DMS153 treated with DMSO at 0.1 percent for 48 hours (cell line): ENCODE results near the gene ZNF124.
"Not testable (repeated sequence)": the region's sequence is repeated elsewhere in the genome, so short reads cannot be mapped to it uniquely, and the experiment has no call there.

Experiments
- DNase-seq: peaks from one replicate; lab custom pipeline; 2025; ENCODE audit not compliant: unreplicated experiment; lab: John Stamatoyannopoulos, UW

Gene ZNF124

DNA sequence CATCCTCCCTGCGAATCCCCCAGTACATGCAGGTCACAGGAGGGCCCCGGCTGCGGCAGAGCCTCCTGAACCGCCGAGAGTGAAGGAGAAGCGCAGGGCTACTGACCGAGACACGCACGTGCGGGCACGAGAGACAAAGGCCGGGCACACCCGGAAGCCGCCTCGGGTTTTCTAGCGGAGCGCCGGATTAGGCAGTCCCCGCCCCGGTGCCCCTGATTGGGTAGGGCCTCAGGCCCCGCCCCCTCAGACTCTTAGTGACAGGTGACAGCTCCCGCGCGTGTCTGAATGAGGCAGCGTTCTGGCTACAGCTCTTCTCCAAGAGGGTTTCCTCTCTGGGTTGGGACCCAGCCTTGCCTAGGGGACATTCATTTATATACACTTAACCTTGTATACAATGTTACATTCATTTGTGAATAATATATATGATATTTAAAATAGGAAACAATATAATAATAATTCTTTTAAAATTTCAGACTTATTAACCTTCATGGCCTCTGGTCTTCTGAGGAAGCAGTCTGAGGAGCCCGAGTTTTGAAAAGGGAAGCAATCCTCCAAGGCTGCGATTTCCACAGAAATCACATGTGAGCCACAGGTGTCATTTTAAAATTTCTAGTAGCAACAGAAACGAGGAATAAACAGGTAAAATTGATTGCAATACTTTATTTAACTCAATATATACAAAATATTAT lies at the start of gene ZNF124:
TSS of gene ZNF124 (minus strand) at position 146 of the 689 bp plus-strand sequence. CDS start at position 3, 143 bp downstream.
- DNase-seq: not testable (repeated sequence)

DNA sequence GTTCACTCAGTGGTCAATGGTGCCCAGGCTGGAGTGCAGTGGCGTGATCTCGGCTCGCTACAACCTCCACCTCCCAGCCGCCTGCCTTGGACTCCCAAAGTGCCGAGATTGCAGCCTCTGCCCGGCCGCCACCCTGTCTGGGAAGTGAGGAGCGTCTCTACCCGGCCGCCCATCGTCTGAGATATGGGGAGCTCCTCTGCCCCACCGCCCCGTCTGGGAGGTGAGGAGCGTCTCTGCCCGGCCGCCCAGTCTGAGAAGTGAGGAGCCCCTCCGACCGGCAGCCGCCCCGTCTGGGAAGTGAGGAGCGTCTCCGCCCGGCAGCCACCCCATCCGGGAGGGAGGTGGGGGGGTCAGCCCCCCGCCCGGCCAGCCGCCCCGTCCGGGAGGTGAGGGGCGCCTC lies 48.5 kb upstream of the ZNF124 start:
- not testable (repeated sequence) for DNase-seq

GRCh38 chr1:247218121-247218651 lies 46.4 kb upstream of the ZNF124 start:
- DNase-seq: no peak

DNA sequence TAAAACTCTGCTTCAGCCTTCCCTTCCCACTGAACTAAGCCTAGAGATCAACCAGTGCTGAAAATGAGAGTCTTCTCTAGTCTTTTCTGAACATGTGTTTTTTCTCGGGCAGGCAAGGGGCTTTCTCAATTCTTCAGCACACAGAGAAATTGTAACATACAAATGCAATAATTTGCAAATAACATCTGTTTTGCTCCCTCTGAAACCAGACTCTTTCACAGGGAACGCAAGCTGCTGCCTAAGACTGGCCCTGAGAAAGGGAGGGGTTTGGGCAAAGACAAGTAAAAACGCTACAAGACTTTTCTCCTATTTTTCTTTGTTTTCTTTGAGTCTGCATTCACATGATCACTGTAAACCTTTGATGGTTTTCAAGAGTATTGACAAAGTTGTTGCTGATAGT lies 44.4 kb upstream of the ZNF124 start:
- no peak for DNase-seq

DNA sequence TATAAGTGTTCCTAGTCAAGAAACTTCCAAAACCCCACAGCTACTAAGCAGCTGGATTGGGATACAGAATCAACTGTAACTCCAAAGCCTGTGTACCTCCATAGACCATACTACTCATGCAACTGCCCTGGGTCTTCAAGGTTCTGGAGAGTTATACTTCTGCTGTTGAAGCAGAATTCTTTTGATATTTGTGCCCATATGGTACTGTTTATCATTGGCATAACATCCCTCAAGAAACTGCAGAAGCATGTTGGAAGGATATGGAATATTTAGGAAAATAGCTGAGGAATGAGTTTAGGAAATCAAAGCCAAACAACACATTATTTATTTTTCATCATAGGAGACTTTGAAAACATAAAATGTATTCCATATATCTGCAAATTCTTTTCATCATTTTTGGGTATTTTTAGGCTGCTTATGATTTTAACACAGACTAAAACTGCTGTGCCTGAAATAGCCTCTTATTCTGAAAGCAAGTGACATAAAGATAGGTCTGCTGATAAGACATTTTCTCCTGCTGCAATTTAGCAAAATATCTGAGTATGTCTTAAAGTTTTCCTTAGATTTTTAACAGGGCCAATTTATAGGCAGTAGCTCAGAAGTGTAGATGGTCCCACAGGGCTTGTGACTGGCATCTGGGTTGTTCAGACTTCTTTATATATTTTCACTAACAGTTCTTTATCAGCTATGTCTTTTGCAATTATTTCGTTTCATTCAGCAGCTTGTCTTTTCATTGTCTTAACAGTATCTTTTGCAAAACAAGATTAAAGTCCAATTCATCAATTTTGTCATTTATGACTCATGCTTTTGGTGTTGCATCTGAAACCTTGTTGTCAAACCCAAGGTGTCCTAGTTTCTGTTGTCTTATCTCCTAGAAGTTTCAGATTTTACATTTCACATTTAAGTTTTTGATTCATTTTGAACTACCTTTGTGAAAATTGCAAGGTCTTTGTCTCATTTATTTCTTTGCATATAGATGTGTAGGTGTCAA lies 41.1 kb upstream of the ZNF124 start:
- DNase-seq: no peak

DNA sequence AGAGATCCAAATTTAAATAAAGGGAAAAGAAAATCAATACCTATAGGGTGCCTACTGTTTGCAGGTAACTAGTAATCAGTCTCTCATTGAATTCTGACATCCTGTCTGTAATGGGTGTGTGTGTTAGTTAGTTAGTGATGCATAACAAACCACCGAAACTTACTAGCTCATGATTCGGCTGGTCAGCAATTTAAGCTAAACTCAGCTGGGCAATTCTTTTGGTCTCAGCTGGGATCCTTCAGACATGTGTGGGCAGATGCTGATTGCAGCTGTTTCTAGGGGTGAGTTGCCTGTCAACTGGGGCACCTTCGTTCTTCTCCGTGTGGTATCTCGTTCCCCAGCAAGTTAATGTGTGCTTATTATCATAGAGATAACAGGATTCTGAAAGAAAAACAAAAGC lies 40.2 kb upstream of the ZNF124 start:
- no peak for DNase-seq

- no peak for DNase-seq
Observed at GRCh38 chr1:247211339-247211738, 39.5 kb upstream of the ZNF124 start.

DNA sequence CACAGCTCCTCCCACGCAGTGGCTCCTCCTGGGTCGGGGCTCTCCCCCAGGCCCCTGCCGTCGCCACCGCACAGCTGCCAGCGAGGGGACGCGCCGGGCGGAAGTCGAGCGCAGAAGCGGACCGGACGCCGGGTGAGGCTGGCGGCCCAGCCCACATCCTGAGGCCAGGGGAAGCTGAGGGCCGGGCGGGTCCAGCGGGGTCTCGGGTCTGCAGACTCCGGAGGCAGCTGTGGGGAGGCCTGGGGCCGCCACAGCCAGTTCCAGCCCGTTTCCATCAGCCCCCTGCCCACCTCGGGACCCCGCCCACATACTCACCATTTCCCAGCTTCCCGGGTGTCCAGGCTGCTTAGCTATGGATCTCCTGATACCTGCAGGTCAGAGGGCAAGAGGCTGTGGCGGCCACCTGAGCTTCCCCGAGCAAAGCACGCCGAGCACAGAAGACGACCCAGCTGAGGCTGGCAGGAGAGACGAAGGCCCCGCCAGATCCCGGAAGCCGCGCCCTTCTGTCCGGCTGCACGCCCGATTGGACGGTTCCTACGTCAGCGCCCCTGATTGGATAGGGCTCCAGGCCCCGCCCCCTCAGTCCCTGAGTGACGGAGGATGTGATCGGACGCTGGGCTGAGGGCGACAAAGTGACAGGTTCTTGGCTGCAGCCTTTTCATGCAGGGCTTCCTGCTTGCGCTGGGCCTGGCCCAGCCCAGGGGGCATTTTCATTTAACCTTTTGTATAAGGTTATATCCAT lies 38.7 kb upstream of the ZNF124 start:
- peak; percentile 99 for DNase-seq

GRCh38 chr1:247210062-247210375 lies 38.2 kb upstream of the ZNF124 start:
- no peak for DNase-seq

DNA sequence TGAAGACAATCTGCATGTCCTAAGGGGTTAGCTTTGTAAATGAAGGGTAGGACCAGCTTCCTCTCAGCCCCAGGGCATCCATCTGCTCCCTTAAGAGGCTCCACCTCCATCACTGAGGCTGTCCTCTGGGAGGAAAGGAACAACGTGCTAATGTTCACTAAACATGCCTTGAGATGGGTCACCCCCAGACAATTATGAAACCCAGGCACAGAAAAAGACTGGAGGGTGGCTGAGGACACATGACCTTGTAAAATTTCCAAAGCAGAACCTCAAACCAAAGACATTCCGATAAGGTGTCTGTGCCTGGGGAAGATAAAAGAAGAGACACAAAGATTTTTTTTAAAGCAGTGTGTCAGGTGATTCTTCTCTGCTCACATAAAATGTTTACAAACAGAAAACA lies 37.6 kb upstream of the ZNF124 start:
- DNase-seq: no peak

GRCh38 chr1:247204177-247204647 lies 32.4 kb upstream of the ZNF124 start:
- DNase-seq: no peak

DNA sequence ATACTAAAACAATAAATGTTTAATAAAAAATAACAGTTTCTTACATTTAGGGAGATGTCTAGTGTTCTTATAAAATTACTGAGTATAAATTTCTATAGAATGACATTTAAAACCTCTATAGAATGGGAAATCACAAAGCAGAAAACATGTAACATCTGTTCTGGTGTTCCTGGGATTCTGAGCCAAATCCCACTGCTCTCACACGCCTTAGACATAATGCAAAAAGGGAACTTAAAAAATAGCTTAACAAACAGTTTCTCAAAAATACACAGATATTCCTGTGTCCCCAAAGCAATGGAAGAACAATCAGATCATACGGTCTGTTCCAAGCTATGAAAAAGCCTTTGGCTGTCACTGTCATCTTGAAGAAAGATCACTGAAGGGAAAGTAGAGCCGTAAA lies 27.0 kb upstream of the ZNF124 start:
- DNase-seq: no peak

GRCh38 chr1:247193958-247194357 lies 22.1 kb upstream of the ZNF124 start:
- no peak for DNase-seq

- no peak for DNase-seq
Observed at GRCh38 chr1:247189981-247190798, 18.4 kb upstream of the ZNF124 start.

DNA sequence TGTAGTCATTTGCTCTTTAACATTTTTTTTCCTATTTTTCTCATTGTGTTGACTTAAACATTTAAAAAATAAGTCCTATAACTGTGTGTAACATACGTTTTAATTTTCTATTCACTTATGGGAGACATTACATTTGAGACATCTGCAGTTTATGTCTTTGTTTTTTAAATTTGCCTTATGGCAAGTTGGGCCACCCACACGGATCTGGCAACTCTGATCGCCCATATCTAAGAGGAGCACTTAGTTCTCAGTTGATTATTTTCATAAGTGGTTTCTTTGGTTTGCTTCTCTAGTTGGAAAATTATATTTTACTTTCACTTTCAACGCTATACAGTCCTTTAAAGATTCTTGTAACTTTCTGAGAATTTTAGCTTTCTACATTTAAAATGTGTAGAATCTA lies 13.8 kb upstream of the ZNF124 start:
- DNase-seq: no peak

DNA sequence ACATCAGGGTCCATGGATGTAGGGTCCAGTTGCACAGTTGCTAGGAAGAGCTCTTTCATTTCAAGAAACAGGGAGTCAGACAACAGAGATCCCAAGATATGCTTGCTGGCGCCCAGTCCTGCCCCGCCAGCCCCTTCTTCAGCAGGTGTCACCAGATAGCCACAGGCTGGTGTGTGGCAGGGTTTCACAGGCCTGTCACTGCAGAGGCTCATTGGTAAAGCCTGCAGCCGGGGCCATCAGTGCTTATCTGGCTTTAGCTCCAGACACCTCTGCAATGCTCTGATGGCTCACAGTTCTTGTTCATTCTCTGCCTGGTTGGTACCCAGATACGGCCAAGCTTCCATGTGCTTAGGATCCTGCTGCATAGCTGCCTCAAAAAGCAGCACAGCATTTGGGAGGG lies 12.4 kb upstream of the ZNF124 start:
- no peak for DNase-seq

GRCh38 chr1:247182994-247183393 lies 11.2 kb upstream of the ZNF124 start:
- no peak for DNase-seq

GRCh38 chr1:247180581-247180980 lies 8.8 kb upstream of the ZNF124 start:
- no peak for DNase-seq

GRCh38 chr1:247177755-247178154 lies 5.9 kb upstream of the ZNF124 start:
- DNase-seq: no peak

- DNase-seq: no peak
Observed at GRCh38 chr1:247175458-247175857, 3.6 kb upstream of the ZNF124 start.
